AML-193 (cell line): ENCODE results near the gene CRTC1.

Experiments used
- DNase-seq, 2 experiments: peaks; one replicate each; lab custom pipeline; 2025; lab: John Stamatoyannopoulos, UW

CRTC1 gene

DNA sequence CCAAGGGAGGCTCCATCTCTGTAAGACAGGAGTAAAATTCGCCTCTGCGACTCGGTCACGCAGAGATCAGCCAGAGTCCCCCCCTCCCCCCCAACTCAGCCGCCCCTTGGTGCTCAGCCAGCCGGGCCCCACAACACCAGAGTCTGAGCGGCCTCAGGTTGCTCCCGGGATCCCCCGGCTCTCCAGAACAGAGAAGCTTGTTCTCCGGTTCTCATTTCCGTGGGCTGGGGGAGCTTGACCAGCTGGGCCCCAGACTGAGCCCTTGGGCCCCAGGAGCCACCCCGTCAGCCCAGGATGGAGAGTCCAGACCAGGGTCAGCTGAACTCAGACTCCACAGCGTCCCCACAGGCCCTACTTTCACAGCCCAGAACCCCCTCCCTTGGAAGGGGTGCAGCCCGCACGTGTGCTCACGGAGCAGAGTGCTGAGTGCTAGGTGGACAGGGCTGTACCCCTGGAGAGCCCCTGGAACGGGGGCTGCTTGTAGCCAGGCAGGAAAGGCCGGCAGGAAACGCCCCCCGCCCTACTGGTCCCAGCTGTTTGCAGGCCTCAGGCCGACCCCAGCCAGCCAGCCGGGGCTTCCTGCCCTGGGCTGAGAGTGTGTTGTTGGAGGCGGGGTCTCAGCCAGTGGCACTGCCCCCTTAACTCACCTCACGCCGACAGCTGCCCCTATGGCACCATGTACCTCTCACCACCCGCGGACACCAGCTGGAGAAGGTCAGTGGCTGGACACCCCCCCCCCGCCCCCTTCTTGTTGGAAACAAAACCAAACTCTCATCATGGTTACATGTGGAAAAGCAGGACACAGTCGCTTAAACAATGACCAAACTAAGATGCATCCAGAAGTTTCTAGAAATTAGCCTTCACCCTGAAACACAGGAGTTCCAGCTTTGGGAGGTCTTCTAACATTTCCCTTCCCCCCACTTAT, 63.2 kb downstream of the CRTC1 start:
- DNase-seq: no peak

DNA sequence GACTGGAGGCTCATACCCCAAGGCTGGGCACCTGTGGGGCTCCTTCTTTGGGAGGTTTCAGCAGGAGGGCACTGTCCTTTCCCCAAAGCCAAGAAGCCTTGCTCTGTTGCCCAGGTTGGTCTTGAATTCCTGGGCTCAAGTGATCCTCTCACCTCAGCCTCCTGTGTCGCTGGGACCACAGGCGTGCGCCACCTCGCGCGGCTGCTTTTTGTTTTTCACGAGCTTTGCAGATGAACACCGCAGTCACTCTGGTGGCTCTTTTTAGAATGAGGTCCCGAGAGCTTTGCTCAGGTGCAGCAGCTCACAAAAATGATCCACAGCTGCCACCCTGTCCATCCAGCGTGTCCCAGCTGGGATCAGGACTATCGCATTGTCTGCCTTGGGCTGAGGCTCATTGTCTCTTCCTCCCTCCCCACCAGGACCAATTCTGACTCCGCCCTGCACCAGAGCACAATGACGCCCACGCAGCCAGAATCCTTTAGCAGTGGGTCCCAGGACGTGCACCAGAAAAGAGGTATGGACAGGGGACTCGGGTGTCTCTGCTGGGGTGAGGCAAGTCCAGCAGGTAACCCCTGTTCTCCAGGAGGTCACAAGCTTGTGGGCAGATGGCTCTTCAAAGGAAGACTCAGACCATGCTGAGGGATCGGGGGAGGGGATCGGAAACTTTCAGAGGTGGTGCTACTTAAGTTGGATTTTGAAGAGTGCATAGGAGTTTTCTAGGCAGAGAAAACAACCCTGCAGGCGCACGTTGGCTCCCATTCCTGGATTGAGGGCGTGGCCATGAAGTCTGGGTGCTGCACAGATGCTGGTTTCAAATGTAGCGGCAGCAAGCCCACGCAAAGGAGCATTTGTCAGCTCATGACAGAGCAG, 66.1 kb downstream of the CRTC1 start:
- DNase-seq: no peak

DNA sequence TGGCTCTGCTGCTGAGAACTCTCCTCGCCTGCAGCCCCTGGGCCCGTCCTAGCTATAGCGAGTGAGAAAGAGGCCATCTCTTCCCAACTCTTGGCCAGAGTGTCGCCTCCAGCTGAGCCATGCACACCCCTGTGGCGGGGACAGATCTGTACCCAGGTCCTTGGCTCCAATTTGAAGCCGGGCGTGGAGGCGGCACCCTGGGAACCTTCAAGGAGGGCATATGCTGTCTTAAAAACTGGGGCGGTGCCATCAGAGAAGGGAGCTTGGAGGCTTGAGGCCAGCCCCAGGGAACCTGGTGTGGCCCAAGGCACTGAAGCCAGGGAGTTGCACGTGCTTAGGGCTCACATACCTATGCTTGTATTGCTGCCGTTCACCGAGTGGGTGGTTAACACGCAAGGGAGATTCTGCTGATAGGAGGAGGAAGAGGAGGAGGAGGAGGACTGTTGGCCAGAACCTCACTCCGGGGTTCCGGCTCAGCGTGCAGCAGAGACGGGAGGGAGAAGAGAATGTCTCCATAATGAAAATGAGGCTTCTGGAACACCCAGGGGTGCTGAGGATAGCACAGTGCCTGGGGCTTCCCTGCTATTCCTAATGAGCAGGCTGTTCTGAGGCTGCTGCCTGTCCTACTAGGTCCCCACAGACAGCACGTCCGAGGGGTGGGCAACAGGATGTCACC, 67.0 kb downstream of the CRTC1 start:
- DNase-seq: no peak

DNA sequence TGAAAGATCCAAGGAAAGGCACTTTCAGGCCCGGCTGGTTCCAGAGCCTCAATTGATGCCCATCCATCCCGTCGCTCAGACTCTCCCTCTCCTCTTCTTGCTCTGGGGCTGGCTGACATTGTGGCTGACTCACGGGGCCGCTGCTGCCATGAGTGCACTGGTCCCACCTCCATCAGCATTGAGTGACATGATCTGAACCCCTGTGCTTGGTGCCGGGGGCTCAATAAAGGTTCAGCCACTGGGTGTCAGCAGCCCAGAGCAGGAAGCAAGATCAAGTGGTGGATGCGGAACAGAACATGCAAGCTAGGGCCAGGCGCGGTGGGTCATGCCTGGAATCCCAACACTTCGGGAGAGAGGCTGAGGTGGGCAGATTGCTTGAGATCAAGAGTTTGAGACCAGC, 68.1 kb downstream of the CRTC1 start:
- no peak for DNase-seq

DNA sequence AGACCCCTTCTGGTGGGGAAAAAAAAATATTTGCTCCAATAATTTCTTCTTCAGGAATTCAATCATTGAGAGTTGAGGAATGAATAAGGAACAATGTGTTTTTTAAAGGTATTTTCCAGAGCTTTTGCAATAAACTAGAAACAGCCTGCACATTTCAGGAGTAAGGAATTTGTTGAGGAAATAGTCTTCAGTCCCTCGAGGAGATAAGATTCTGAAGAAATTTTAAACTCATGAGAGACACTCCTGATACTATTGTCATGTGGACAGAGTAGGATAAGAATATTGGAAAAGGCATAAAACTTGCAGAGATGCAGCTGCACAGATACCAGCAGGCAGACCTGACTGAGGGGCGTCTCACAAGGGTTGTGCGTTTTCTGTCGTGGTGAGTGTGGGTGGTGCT, 71.0 kb downstream of the CRTC1 start:
- no peak for DNase-seq

DNA sequence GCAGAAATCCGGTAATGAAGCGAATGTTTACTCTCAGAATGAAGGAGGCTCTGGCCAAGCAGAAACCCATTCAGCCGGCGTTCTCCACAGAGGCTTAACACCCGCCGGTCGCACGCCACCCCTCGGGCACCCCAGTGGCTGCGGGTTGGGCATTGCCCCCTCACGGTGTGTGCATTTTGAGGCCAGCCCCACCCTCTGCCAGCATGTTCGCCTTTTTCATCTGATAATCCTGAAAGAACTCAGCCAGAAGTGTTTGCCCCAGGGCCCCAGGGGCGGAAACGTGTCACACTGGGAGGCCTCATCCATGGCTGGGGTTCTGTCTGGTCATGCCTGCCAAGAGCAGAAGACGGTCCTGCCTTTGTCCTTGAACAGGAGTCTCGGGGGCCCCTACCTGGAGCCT, 73.4 kb downstream of the CRTC1 start:
- DNase-seq: no peak

DNA sequence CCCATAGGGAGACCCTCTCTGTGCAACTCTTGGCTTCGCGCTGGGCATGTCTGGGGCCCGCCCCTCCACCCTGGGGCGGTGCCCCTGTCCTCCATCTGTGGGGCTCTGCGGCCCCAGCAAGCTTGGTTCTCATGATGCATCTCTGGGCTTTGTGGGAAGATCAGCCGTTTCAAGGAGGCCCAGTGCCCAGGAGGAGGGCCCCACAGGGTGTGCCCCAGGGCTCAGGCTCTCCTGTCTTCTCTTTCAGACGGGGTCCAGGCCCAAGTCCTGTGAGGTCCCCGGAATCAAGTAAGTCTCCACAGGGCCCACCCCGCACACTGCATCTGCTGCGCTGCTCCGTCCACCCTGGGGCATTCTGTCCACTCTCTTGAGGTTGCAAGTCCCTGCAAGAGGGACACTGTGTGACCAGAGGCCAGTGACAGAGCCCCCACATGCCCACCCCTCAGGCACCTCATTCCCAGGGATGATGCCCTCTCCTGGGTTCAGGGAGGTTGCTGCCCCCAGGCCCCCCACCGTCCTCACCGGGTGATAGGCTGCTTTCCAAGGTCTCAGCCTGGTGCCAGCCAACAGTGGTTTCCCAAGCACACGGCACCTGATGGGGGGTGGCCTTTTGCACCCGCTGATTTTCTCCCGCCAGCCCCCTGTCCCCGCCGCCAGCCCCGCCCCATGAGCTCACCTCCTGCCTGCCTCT, 76.0 kb downstream of the CRTC1 start:
- DNase-seq: no peak

DNA sequence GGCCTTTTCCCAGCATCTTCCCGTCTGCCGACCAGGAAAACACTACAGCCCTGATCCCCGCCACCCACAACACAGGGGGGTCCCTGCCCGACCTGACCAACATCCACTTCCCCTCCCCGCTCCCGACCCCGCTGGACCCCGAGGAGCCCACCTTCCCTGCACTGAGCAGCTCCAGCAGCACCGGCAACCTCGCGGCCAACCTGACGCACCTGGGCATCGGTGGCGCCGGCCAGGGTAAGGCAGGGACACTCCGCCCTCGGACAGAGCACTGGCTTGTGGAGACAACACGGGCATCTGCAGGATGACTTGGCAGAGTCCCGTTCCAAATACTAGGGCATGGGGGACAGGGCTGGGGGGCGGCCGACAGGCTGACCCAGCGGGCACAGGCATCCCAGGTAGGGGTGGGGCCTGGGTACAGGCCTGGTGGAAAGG, 76.5 kb downstream of the CRTC1 start:
- DNase-seq: no peak

DNA sequence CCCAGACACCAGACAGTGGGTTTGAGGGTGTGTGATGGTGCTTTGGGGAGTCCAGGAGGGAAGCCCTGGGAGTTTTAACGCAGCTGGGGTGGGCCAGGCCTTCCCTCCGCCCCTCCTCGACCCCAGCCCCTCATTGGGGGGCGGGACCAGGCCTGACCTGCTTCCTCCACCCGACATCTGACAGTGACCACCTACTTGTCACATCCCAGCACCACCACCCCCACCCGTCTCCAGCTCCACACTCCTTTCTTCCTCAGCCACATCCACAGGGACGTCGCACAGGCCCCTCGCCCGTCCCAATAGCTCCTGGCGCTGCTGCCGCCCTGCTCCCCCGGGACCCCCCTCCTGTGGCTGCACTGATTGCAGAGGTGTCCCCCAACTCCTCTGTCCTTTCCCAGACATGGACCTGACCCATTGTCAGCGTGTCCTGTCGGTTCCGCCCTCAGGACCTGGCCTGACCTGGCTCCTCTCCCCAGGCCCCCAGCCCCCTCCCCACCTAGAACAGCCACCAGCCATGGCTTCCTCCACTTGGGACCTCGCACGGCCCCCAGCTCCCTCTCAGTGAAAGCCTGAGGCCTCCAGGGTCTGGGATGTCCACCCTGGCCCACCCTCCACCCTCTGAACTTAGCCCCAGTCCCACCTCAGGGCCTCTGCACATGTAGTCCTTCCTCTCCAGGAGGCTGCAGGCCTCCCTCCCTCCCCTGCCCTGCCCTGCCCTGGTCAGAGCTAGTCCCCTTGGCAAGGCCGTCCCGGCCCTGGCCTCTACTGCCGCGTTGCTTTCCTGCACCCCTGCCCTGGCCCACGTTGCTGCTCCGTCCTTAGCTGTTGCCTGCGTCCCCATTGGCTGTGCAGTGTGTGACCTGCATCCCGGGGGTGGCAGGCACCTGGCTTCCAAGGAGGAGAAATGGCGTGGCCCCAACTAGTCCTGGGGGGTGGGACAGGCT, 77.2 kb downstream of the CRTC1 start:
- no peak for DNase-seq

DNA sequence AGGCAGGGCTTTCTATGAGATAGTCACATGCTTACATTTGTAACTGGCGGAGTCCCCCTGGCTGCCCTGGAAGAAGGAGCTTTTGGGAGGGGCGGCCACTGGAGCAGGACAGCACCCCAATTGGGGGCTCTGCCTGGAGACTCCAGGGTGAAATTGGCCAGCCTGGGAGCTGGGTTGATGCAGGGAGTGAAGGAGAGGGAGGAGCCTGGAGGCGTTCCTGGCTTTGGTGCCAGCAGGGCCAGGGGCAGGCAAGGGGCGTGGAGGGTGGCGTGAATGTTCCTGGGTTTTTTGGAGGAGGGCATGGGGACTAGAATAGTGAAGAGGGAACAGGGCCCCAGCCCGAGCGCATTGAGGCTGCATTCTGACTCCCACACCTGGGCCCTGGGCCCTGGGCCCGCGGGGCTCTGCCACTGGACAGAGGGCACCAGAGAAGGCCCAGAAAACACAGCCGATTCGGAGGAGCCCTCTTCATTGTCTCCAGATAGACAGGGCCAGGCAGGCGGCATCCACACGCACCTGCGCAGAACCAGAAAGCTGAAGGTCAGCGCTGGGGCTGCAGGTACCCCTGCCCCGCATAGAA, 78.1 kb downstream of the CRTC1 start:
- no peak for DNase-seq

DNA sequence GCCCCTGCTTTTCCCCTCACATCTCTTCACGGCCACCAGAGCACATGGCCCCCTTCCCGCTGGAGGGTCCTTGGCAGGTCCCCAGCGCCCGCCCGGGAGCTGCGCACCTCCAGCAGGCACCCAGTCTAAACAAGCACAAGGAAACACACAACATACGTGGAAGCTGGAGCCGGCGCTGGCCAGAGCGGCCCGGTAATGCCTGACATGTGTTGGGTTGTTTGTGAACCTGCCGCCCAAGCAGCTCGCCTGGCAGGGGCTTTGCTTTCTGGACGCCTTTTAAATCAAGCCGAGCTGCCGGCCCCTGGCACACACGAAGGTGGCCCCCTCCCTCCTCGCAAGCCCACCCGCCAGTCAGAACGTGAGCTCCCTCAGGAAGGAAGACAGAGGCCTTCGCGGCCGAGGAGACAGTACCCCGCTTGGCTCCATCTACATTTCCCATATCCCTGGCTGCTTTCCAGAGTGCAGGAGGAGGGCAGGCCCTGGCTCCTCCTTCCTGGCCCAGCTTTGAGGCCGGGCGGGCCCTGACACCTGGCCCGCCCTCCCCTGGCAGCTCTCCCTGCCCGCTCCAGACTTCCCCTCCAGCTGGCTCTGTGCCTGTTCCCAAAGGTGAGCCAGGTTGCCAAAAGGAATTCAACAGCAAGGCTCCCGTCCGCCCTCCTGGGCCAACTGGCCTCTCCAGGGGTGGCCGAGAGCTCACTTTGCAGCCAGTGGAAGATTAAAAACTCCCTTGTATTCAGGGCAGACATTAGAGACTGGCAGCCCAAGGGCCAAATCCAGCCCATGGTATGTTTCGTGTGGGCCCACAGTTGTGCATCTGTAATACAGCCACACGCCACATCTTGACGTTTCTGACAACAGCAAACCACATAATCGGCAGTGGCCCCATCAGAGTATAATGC, 78.9 kb downstream of the CRTC1 start:
- DNase-seq: no peak

DNA sequence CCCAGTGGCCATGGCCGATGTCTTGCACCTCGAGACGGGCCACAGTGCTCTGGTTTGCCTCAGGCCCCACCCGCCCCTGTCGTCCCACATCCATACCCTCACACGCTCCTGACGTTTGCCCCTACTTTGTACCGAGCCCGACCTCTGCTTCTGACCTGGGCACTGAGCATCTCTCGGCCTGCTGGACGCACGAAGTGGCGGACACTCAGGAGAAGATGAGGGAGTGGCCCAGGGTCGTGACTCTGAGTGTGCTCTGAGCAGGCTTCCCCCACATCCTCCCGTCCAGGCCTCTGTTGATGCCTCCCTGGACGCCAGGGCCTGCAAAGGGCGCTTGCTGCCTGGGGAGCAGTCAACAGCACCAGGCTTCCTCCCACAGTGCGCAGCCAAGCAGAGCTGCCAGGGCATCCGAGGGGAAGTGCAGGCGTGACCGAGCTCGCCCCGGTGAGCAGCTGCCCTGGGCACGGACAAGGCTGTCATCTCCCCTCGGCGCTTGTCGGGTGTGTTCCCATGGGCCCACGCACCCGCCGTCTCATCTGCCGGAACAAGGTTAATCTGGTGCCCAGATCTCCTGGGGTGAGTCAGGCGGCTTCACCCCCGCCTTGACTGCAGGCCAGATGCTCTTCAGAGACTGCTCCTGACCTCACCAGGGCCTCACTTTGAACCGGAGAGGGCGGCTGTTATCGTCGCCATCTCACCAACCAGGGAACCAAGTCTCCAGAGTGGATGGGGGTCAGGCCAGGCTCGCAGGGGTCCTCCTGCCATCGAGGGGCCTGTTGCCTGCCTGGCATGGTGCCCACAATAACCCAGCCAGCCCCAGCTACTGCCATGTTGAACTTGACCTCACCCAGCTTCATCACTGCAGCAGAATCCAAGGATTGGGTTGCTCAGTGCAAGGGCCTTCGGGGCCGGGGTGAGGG, 80.5 kb downstream of the CRTC1 start:
- no peak for DNase-seq

DNA sequence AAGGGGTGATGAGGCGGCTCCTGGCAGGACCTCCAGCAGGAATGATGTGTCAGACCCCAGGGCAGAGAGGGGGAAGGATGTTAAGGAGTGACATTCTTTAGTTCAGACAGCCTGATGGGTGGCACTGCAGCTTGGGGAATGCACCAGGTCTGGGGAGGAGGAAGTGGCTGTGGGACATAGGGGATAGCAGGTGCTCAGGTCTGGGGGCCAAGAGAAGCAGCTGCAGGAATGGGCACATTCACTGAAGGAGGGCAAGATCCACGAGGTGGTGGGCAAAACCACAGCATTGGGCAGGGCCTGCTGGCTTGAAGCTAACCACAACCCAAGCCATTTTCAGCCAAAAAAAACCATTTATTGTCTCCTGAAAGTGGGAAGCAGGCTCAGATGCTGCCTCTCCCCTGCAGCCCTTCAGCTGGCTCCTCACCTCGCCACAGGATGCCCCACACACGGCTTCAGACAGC, 81.1 kb downstream of the CRTC1 start:
- DNase-seq: no peak

DNA sequence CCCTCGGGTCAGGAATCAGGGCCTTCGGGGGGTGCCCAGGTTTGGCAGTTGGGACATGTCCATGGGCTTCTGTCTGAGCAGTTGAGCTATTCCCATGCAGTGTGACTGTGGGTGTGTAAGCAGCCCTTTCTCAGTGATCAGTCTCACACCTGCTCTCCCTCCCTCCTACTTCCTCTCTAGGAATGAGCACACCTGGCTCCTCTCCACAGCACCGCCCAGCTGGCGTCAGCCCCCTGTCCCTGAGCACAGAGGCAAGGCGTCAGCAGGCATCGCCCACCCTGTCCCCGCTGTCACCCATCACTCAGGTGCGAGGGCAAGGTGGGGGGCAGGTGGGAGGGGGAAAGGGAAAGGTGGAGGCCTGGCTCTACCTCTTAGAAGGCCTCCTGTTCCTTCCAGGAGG, 81.7 kb downstream of the CRTC1 start:
- DNase-seq: no peak

DNA sequence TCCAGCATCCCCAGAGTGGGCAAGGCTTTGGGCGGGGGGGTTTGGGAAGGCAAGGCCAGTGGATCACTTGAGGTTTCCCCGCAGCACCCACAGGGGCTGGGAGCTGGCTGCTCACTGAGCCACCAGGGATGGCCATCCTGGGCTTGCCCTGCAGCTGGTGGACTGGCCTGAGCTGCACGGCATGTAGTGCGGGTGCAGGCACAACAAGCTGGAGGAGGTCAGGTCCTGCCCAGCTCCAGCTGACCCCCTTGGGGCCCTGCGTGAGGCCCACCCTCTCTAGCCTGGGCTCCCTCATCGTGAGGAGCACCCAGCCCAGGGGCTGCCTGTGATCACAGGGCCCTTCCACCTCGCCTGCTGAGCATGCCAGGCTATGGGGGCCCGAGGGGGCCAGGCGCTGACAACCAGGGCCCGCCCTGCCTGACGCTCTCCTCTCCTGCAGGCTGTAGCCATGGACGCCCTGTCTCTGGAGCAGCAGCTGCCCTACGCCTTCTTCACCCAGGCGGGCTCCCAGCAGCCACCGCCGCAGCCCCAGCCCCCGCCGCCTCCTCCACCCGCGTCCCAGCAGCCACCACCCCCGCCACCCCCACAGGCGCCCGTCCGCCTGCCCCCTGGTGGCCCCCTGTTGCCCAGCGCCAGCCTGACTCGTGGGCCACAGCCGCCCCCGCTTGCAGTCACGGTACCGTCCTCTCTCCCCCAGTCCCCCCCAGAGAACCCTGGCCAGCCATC, 84.7 kb downstream of the CRTC1 start:
- no peak for DNase-seq

DNA sequence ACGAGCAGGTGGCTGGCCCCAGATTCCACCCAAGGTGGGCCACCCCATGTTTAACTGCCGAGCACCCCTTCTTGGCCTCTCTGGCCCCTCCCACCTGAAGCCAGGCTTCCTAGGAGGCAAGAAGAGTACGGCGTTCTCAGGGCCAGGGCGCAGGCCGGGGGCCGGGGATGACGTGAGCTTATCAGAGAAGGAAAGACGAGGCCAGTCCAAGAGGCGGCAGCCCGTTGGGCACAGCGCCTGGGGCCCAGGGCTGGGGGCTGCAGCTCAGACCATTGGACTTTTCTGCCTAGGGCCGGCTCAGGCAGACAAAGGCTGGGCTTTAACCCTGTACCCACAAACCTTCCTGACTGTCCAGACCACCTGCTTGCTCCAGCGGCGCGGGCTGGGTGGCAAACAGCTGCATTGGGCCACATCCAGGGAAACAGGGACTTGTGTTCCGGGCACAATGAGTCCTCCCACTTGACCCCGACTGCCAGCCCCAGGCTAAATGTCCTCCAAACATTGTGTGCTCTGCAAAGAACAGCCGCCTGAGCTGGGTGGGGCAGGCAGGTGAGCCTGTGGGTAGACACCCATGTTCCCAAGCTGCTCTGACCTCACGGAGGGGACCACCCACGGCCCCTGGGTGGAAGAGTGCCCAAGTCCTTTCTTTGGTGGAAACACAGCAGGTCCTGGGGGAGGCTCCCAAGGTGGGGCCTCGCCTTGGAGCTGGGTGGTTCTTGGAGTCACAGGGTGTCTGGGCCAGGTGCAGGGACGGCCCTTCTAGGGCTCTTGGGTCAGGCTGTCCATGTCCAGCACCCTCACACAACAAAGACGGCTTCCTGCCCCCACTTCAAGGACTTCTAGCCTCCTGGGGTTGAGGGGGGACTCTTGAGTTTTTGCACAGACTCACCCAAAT, 85.8 kb downstream of the CRTC1 start:
- DNase-seq: no peak
